K562 (cell line): Measurements from ENCODE around the gene VASH2. TPM values are rescaled to one million over a fixed set of nuclear protein-coding genes. Genes with fewer than 3 reads are reported as not detected.

ENCODE experiments used
- ATAC-seq: fragments of 200-7000 bp; cut with Tn5 transposase; 3 replicates; pipeline ENCODE4 v1.9.1; 2020; ENCODE audit warnings: moderate library complexity
- BruUV-seq: library from RNA; stranded (reverse); fragments of 400-500 nt; replicated peaks from 2 replicates; lab custom pipeline; 2021; lab: Mats Ljungman, UMichigan
- CTCF ChIA-PET: fragments of 300-600 bp; formaldehyde crosslinking; extraction: SDS; loops from one replicate; lab custom pipeline; 2021; ENCODE audit warnings: low intra/inter-chr PET ratio; lab: Yijun Ruan, JAX
- POLR2A ChIA-PET: fragments of 300-600, 350-650 bp; sonication (Branson Sonifier 250); formaldehyde crosslinking; extraction: SDS; loops from one replicate; lab custom pipeline; 2021; ENCODE audit warnings: antibody characterized with exemption, inconsistent platforms; lab: Yijun Ruan, JAX
- DNase-seq, 4 experiments: peaks; one replicate each; pipeline versions ENCODE4 v3.0.0 to v3.0.0-alpha.2; 2011 to 2018; ENCODE audit warnings: low spot score in 3 of 4, mixed read lengths in 3 of 4; ENCODE audit errors: extremely low read depth in 1 of 4
- FAIRE-seq: peaks from 2 replicates; lab custom pipeline; 2011; peaks lifted over from hg19 to GRCh38; lab: Jason Lieb, UNC
- H2AFZ ChIP-seq: 2 replicates; pipeline ENCODE4 v1.6.0; 2011; ENCODE audit warnings: low read depth, low read length, control low read depth, inconsistent platforms
- H3K27ac ChIP-seq: fragments of 200-600 bp; 3 replicates; pipeline ENCODE4 v1.8.0; 2011; ENCODE audit warnings: low read depth, mild to moderate bottlenecking, control low read depth, inconsistent platforms, low read length, moderate library complexity, mixed read lengths; ENCODE audit errors: extremely low read depth
- H3K27me3 ChIP-seq, 2 experiments: fragments of 300-600 bp in 1 of 2; 2 replicates in 1 of 2; 3 replicates in 1 of 2; pipeline versions ENCODE4 v1.6.0 to v1.8.0; 2011; ENCODE audit warnings: inconsistent platforms in 2 of 2, low read length in 2 of 2, mild to moderate bottlenecking in 1 of 2, mixed read lengths in 1 of 2, moderate library complexity in 1 of 2; ENCODE audit not compliant: control insufficient read depth in 2 of 2, insufficient read depth in 2 of 2
- H3K36me3 ChIP-seq: fragments of 300-600 bp; 3 replicates; pipeline ENCODE4 v1.8.0; 2011; ENCODE audit warnings: mild to moderate bottlenecking, low read length, inconsistent platforms; ENCODE audit not compliant: control insufficient read depth, insufficient read depth
- H3K4me1 ChIP-seq, 2 experiments: fragments of 200-600 bp in 1 of 2; replicated peaks in 1 of 2; 2 replicates in 1 of 2; 3 replicates in 1 of 2; pipeline versions ENCODE4 v1.5.1 to v1.8.0; 2011; ENCODE audit warnings: inconsistent platforms in 2 of 2, low read length in 2 of 2, mild to moderate bottlenecking in 1 of 2, mixed read lengths in 1 of 2, moderate library complexity in 1 of 2; ENCODE audit not compliant: control insufficient read depth in 2 of 2, insufficient read depth in 2 of 2
- H3K4me2 ChIP-seq: 2 replicates; pipeline ENCODE4 v1.6.1; 2011; ENCODE audit warnings: low read length, control low read depth, inconsistent platforms, mixed read lengths; ENCODE audit not compliant: insufficient read depth
- H3K4me3 ChIP-seq: fragments of 200-600 bp; sonication (generic), shearing (Covaris generic); 2 replicates; pipeline ENCODE4 v1.5.1; 2016; ENCODE audit warnings: control low read depth, inconsistent platforms
- H3K79me2 ChIP-seq: fragments of 200-600 bp; 3 replicates; pipeline ENCODE4 v1.8.0; 2011; ENCODE audit warnings: low read length, inconsistent platforms; ENCODE audit not compliant: control insufficient read depth, insufficient read depth
- H3K9ac ChIP-seq, 2 experiments: 2 replicates each; pipeline versions ENCODE4 v1.6.0 to v1.6.1; 2011; ENCODE audit warnings: low read depth in 2 of 2, low read length in 2 of 2, control low read depth in 1 of 2, inconsistent platforms in 1 of 2, mild to moderate bottlenecking in 1 of 2, mixed read lengths in 1 of 2; ENCODE audit not compliant: insufficient read depth in 1 of 2
- H3K9me1 ChIP-seq: one replicate; pipeline ENCODE4 v1.6.0; 2011; ENCODE audit warnings: inconsistent platforms, mild to moderate bottlenecking, low read length, moderate library complexity; ENCODE audit not compliant: control insufficient read depth, insufficient read depth
- H3K9me3 ChIP-seq: replicated peaks from 2 replicates; pipeline ENCODE4 v1.5.1; 2011; ENCODE audit warnings: low read depth, low read length, inconsistent platforms; ENCODE audit not compliant: control insufficient read depth, insufficient read depth
- H4K20me1 ChIP-seq: replicated peaks from 2 replicates; pipeline ENCODE4 v1.6.1; 2011; ENCODE audit warnings: low read length, inconsistent platforms, mixed read lengths; ENCODE audit not compliant: control insufficient read depth, insufficient read depth
- C11orf30 ChIP-seq: fragments of 450-650 bp; IDR thresholded peaks from 2 replicates; pipeline ENCODE4 v1.6.1; 2016; ENCODE audit warnings: low read depth, mild to moderate bottlenecking
- CEBPG ChIP-seq, 3 experiments: fragments of 200-800 bp in 1 of 3; sonication (Bioruptor generic) in 1 of 3; sonication (generic) in 1 of 3; formaldehyde crosslinking in 1 of 3; IDR thresholded peaks in 2 of 3; conservative IDR thresholded peaks in 1 of 3; 2 replicates each; pipeline versions ENCODE4 v1.6.1 to v1.8.0; 2016 to 2022; ENCODE audit warnings: missing compliant biosample characterization in 2 of 3, missing genetic modification characterization in 2 of 3, mild to moderate bottlenecking in 1 of 3, missing genetic modification reagents in 1 of 3
- GATA2 ChIP-seq: sonication (generic); formaldehyde crosslinking; IDR thresholded peaks from 2 replicates; pipeline ENCODE4 v1.4.0; 2020; ENCODE audit warnings: mild to moderate bottlenecking, missing genetic modification reagents
- MAFG ChIP-seq: fragments of 450-650 bp; conservative IDR thresholded peaks from 2 replicates; pipeline ENCODE4 v1.6.1; 2016; ENCODE audit warnings: missing genetic modification characterization, missing compliant biosample characterization
- PCBP1 ChIP-seq: fragments of 200-400 bp; formaldehyde crosslinking; IDR thresholded peaks from 2 replicates; pipeline ENCODE4 v1.6.1; 2018; ENCODE audit warnings: mild to moderate bottlenecking, low read depth, low read length; ENCODE audit not compliant: poor library complexity, severe bottlenecking
- PHF21A ChIP-seq: fragments of 450-650 bp; IDR thresholded peaks from 2 replicates; pipeline ENCODE4 v1.6.1; 2017; ENCODE audit warnings: low read depth, borderline replicate concordance
- SOX6 ChIP-seq: fragments of 450-650 bp; IDR thresholded peaks from 2 replicates; pipeline ENCODE4 v1.6.1; 2014; ENCODE audit warnings: mild to moderate bottlenecking
- SRSF1 ChIP-seq: fragments of 200-400 bp; formaldehyde crosslinking; IDR thresholded peaks from 2 replicates; pipeline ENCODE4 v1.6.1; 2017; ENCODE audit warnings: mild to moderate bottlenecking, low read depth, low read length, moderate library complexity
- TEAD2 ChIP-seq: fragments of 450-650 bp; IDR thresholded peaks from 2 replicates; pipeline ENCODE4 v1.6.1; 2016; ENCODE audit warnings: missing genetic modification characterization, control low read depth, missing compliant biosample characterization
- TFE3 ChIP-seq: fragments of 450-650 bp; formaldehyde crosslinking; IDR thresholded peaks from 2 replicates; pipeline ENCODE4 v1.4.0; 2020; ENCODE audit warnings: mild to moderate bottlenecking, mixed read lengths
- XRCC5 ChIP-seq: fragments of 200-400 bp; formaldehyde crosslinking; IDR thresholded peaks from 2 replicates; pipeline ENCODE4 v1.6.1; 2017; ENCODE audit warnings: low read depth, mild to moderate bottlenecking, low read length
- ZFP36 ChIP-seq: fragments of 150-350 bp; IDR thresholded peaks from 2 replicates; pipeline ENCODE4 v1.6.1; 2018; ENCODE audit warnings: low read length, low read depth; ENCODE audit not compliant: partially characterized antibody
- ZNF133 ChIP-seq: fragments of 250-450 bp; sonication (Bioruptor Pico); IDR thresholded peaks from 2 replicates; pipeline ENCODE4 v1.4.0; 2020; ENCODE audit warnings: mild to moderate bottlenecking
- ZNF197 ChIP-seq: fragments of 200-800 bp; sonication (Bioruptor generic); IDR thresholded peaks from 2 replicates; pipeline ENCODE4 v1.6.1; 2016; ENCODE audit warnings: low read depth, missing genetic modification characterization, missing compliant biosample characterization
- ZNF592 ChIP-seq: fragments of 450-650 bp; IDR thresholded peaks from 2 replicates; pipeline ENCODE4 v1.6.1; 2017; ENCODE audit warnings: antibody characterized with exemption, mild to moderate bottlenecking
- WGBS: fragments of 100-300 bp; shearing (Covaris generic); methylation state at CpG from one replicate; pipeline ENCODE4 v1.1.6; 2016; ENCODE audit warnings: low coverage, mixed read lengths; ENCODE audit not compliant: insufficient coverage; ENCODE audit errors: missing lambda C conversion rate; 5-methylcytosine and 5-hydroxymethylcytosine counted together
- in situ Hi-C: fragments of 300-500 bp; cut with MboI; formaldehyde crosslinking; loops from 4 replicates; pipeline ENCODE4 v1.15.0; 2018; ENCODE audit warnings: inconsistent platforms, mixed read lengths
- intact Hi-C: fragments of 100-400 bp; cut with micrococcal nuclease; formaldehyde crosslinking; loops from 2 replicates; pipeline ENCODE4 v1.14.2; 2022
- polyA plus RNA-seq, 8 experiments: library from polyadenylated mRNA; depleted of rRNA in 4 of 8; stranded (reverse) in 5 of 8; unstranded in 3 of 8; fragments of >200 nt; fragmentation: Nextera tagmentation in 2 of 8; fragmentation: Illumina TruSeq in 1 of 8; extraction: Ambion mirVana in 2 of 8; extraction: Trizol in 1 of 8; gene quantifications; 2 replicates each; pipeline versions ENCODE4 v1.2.1 to v1.2.3, GENCODE V29; 2011 to 2014; ENCODE audit warnings: inconsistent platforms in 1 of 8, missing spikeins in 1 of 8
- total RNA-seq, 7 experiments: library from RNA; depleted of rRNA in 6 of 7; stranded (reverse); fragments of >200 nt in 6 of 7; fragmentation: Illumina TruSeq in 2 of 7; extraction: Trizol in 2 of 7; gene quantifications; 2 replicates each; pipeline versions ENCODE4 v1.2.1 to v1.2.3, GENCODE V29; 2011 to 2021; ENCODE audit warnings: low replicate concordance in 1 of 7

The VASH2 gene
- total and polyA plus RNA-seq, 9 of the 15 experiments (the other 6 are each of a cell fraction or from before 2014, with no cell fraction given): 0.04 to 0.40 (median 0.10) TPM; not detected in 1

DNA sequence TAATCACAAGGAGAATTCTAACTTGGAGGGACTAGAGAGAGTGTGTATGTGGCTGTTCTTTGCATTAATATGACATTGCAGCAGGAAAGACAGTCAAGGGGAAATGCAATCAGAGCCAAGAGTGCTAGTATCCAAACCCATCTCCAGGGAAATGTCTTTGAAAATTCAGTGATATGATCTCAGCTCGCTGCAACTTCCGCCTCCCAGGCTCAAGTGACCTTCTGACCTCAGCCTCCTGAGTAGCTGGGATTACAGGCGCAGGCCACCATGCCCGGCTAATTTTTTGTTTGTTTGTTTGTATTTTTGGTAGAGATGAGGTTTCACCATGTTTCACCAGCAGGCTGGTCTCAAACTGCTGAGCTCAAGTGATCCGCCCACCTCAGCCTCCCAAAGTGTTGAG, 16.3 kb downstream of the VASH2 start (continued):
- TF ChIP-seq TFE3: no peak
- no peak for TF ChIP-seq SRSF1
- no peak for TF ChIP-seq CEBPG (CRISPR knock-in tag; IDR thresholded peaks at IDR 0.05)
- TF ChIP-seq CEBPG (tag; conservative IDR thresholded peaks at IDR 0.05 in 1 of 2, IDR thresholded peaks at IDR 0.05 in 1 of 2): 0 out of 4 replicates have a peak, but pooled peaks of 1 of the 2 experiments have one; percentile 32

DNA sequence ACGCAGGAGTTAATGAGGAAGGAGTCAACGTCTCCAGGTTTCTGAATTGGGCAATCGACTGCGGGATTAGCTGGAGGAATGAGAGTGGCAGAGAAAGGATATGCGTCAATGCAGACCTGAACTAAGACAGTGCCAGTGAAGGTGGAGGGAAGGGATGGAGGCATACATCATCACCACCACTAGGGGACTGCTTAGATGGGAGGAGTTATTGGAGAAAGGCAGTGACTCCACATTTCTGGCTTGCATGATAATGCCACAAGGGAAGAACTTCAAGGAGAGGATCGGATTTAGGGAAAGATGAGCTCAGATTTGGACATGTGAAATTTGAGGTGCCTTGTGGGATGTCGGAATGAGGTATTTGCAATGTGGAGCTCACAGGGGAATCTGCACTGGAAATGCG, 17.5 kb downstream of the VASH2 start:
- ChIA-PET POLR2A (interaction anchor here (0.7 to 1.0 kb wide), 2 partner anchors 12 to 299 kb away, joined by 3 to 4 read pairs; no protein-coding TSS in a partner anchor), CTCF (no interaction called here)
- Histone ChIP-seq H3K4me3 (no peak overlapping the region), H3K79me2 (no peaks in the 10 kb centered on the region), H3K4me1 (no peaks in the 10 kb centered on the region), H3K27ac (no peak overlapping the region), H2AFZ (no peak overlapping the region; the same call in 1 of the 2 replicates), H3K27me3 (peaks cover 61 to 76% of the 10 kb centered on the region in 2 experiments), H3K9me3 (no peaks in the 10 kb centered on the region), H3K4me2 (no peak overlapping the region), H3K9me1 (peaks cover 3% of the 10 kb centered on the region), H3K9ac (no peak overlapping the region), H3K36me3 (no peaks in the 10 kb centered on the region), H4K20me1 (peaks cover 8% of the 10 kb centered on the region)
- intact Hi-C loops: no loop called here
- peak; percentile 97 for ATAC-seq
- peak; percentile 73 to 84 (median 79) for DNase-seq
- in situ Hi-C loops: no loop called here
- 6% methylated on average over 8 of the region's 8 CpGs for WGBS
- no TSS peak for BruUV-seq
- FAIRE-seq: peak; percentile 98
- no peak for TF ChIP-seq ZNF133 (CRISPR knock-in tag)
- TF ChIP-seq TEAD2: peak; percentile 35; the same call in 1 of the 2 replicates
- 0 out of 2 replicates have a peak, but pooled peaks have one; percentile 69 for TF ChIP-seq XRCC5
- no peak for TF ChIP-seq GATA2
- peak; percentile 66 for TF ChIP-seq MAFG (tag)
- no peak for TF ChIP-seq PCBP1
- TF ChIP-seq ZNF592: no peak
- peak; percentile 60; the same call in 1 of the 2 replicates for TF ChIP-seq C11orf30
- TF ChIP-seq SOX6: no peak
- TF ChIP-seq ZFP36: peak; percentile 18
- peak; percentile 42; the same call in 1 of the 2 replicates for TF ChIP-seq PHF21A
- no peak for TF ChIP-seq ZNF197
